ENCODE results near the gene CACNB1. TPM values are rescaled to one million over a fixed set of nuclear protein-coding genes. Genes with fewer than 3 reads are reported as not detected.

Gene CACNB1
- total RNA-seq, 1 donor from 2014 or later = 25.5 TPM

DNA sequence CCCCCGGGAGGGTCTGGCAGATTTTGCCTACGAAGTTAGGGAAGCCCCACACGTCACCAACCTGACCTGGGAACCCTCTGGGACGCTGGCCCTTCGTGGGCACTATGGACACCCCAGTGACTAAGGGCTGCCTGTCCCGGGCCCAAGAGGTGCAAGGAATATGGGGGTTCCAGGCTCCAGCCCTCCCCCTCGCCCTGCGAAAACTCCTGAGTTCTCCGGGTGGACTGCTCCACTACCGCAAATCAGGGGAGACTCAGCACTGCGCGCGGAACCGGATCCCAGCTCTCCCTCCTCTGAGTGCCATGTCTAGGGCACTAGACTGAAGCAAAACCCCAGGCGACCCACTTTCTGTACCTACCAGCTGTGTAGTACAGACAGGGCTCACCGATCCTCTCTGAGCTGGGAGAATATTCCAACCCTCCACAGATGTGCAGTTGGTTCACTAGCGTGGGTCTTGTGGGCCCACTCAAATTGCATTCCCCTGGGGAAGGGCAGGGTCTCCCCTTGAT lies 31.6 kb downstream of the CACNB1 start, which contains the start of gene ARL5C:
Gene ARL5C, minus strand, starts transcription at position 321 of the 509 bp plus-strand sequence. CDS start 401 bp downstream, outside the sequence.
- Mint-ChIP-seq H3K27me3 (ENCODE audit: low read depth) (peaks cover 1% of the 10 kb centered on the region), H3K36me3 (ENCODE audit: low read depth) (no peaks in the 10 kb centered on the region), H3K4me3 (ENCODE audit: unreplicated experiment) (peak within 1 kb of the TSS; percentile 78), H3K4me1 (ENCODE audit: low read depth) (peaks cover 19% of the 10 kb centered on the region), H3K9me3 (ENCODE audit: low read depth) (peaks cover 3% of the 10 kb centered on the region), H3K27ac (ENCODE audit: unreplicated experiment) (no peak within 1 kb of the TSS)
- no peak for DNase-seq (ENCODE audit: low spot score)
- TF ChIP-seq, protein P1, sequence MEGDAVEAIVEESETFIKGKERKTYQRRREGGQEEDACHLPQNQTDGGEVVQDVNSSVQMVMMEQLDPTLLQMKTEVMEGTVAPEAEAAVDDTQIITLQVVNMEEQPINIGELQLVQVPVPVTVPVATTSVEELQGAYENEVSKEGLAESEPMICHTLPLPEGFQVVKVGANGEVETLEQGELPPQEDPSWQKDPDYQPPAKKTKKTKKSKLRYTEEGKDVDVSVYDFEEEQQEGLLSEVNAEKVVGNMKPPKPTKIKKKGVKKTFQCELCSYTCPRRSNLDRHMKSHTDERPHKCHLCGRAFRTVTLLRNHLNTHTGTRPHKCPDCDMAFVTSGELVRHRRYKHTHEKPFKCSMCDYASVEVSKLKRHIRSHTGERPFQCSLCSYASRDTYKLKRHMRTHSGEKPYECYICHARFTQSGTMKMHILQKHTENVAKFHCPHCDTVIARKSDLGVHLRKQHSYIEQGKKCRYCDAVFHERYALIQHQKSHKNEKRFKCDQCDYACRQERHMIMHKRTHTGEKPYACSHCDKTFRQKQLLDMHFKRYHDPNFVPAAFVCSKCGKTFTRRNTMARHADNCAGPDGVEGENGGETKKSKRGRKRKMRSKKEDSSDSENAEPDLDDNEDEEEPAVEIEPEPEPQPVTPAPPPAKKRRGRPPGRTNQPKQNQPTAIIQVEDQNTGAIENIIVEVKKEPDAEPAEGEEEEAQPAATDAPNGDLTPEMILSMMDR (IDR thresholded peaks at IDR 0.05) = no peak

DNA sequence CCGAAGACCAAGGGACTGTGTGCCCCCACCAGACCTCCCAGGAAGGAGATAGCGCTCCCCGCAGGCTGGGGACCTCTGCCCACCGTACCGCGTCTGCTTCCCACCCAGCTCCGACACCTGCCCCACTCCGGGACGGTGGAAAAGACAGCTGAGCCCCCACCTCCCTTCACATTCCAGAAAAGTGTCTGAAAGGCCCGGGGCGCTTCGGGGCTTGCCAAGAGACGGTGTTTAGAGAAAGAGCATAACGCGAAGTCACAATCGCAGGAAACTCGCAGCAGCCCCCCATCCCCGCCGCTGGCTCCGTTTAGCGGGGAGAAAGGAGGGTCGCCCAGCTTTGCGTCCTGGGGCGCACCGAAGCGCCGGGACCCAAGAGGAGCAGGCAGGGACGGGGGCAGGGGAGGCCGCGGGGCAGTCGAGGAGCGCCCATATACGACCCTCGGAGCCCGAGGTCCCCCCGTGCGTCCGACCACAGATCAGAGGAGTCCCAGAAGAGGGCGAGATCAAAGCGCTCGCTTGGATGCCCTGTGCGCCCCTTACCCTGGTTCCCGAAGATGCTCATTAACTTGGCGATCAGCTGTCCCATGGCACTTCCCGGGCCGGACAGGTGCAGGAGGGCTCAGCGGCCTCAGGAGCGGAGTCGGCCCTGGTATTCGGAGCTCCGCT lies 32.2 kb downstream of the CACNB1 start:
- DNase-seq (ENCODE audit: low spot score) = no peak
- H3K4me3 Mint-ChIP-seq (ENCODE audit: unreplicated experiment) = peak overlapping the region; percentile 78
- TF ChIP-seq, protein P1 (IDR thresholded peaks at IDR 0.05) = no peak
- H3K27me3 Mint-ChIP-seq (ENCODE audit: low read depth) = peaks cover 1% of the 10 kb centered on the region
- peaks cover 3% of the 10 kb centered on the region for H3K9me3 Mint-ChIP-seq (ENCODE audit: low read depth)
- peaks cover 19% of the 10 kb centered on the region for H3K4me1 Mint-ChIP-seq (ENCODE audit: low read depth)
- no peak overlapping the region for H3K27ac Mint-ChIP-seq (ENCODE audit: unreplicated experiment)
- H3K36me3 Mint-ChIP-seq (ENCODE audit: low read depth) = no peaks in the 10 kb centered on the region

DNA sequence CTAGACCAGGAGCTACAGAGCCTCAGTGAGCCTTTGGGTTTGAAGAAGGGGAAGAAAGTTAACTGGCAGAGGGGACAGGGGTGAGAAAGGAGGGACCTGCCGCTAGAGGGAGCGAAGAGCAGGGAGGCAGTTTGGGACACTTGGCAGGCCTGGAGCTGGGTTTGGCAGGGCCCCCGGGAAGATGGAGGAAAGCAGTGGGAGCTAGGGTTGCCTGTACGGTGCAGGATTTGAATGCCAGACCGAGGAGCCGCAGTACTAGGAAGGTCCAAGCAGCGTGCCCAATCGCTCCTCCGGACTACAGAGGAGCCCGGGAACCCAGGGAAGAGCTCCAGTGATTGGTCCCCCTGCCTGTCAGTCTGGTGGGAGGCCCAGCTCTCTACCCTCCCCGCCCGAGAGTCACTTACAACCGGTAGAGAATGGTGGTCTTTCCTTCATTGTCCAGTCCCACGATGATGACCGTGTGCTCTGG lies 32.8 kb downstream of the CACNB1 start:
- peak; percentile 93 for DNase-seq (ENCODE audit: low spot score)
- TF ChIP-seq, protein P1 (IDR thresholded peaks at IDR 0.05) = peak; percentile 90
- H3K27me3 Mint-ChIP-seq (ENCODE audit: low read depth) = peaks cover 1% of the 10 kb centered on the region
- H3K27ac Mint-ChIP-seq (ENCODE audit: unreplicated experiment) = peak overlapping the region; percentile 25
- no peaks in the 10 kb centered on the region for H3K36me3 Mint-ChIP-seq (ENCODE audit: low read depth)
- peaks cover 19% of the 10 kb centered on the region for H3K4me1 Mint-ChIP-seq (ENCODE audit: low read depth)
- H3K9me3 Mint-ChIP-seq (ENCODE audit: low read depth) = peaks cover 3% of the 10 kb centered on the region
- peak overlapping the region; percentile 78 for H3K4me3 Mint-ChIP-seq (ENCODE audit: unreplicated experiment)

DNA sequence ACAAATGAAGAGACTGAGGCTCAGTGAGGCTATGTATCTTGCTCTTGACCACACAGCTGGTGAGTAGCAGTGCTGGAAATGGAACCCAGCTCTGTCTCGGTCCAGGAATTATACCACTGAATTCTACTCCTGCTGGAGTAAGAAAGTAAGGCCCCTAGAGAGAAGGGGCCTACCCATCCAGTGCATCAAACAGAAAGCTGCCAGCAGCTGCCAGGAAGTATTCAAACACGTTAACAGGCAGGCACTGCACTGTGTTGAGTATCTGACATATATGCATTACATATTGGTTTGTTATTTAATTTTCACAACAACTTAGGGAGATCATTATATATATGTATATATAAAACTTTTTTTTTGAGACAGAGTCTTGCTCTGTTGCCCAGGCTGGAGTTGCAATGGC lies 35.5 kb downstream of the CACNB1 start:
- no peak for DNase-seq (ENCODE audit: low spot score)
- TF ChIP-seq, protein P1 (IDR thresholded peaks at IDR 0.05) = no peak
- Mint-ChIP-seq H3K4me1 (ENCODE audit: low read depth) (peaks cover 13% of the 10 kb centered on the region), H3K27ac (ENCODE audit: unreplicated experiment) (no peak overlapping the region), H3K4me3 (ENCODE audit: unreplicated experiment) (no peak overlapping the region), H3K9me3 (ENCODE audit: low read depth) (no peaks in the 10 kb centered on the region), H3K27me3 (ENCODE audit: low read depth) (peaks cover 1% of the 10 kb centered on the region), H3K36me3 (ENCODE audit: low read depth) (no peaks in the 10 kb centered on the region)

DNA sequence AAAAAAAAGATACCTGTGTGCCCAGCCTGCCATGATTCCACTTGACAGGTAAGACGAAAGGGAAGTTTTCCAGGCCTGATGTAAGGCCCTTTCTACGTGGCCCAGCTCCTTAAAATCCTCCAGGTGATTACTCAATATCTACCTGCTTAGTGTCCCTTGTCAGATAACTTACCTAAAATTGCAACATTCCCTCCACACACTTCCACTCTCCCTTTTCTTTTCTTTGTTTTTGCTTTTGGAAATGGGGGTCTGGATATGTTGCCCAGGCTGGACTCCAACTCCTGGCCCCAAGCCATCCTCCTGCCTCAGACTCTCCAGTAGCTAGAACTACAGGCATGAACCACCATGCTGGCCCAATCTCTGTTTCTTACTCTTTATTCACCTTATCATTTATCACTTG lies 38.8 kb downstream of the CACNB1 start:
- DNase-seq (ENCODE audit: low spot score) = no peak
- no peaks in the 10 kb centered on the region for H3K27me3 Mint-ChIP-seq (ENCODE audit: low read depth)
- no peak overlapping the region for H3K4me3 Mint-ChIP-seq (ENCODE audit: unreplicated experiment)
- TF ChIP-seq, protein P1 (IDR thresholded peaks at IDR 0.05) = no peak
- no peaks in the 10 kb centered on the region for H3K9me3 Mint-ChIP-seq (ENCODE audit: low read depth)
- H3K27ac Mint-ChIP-seq (ENCODE audit: unreplicated experiment) = no peak overlapping the region
- H3K36me3 Mint-ChIP-seq (ENCODE audit: low read depth) = no peaks in the 10 kb centered on the region
- peaks cover 9% of the 10 kb centered on the region for H3K4me1 Mint-ChIP-seq (ENCODE audit: low read depth)

All from chondrocyte (in vitro differentiated cells).